ENCODE measurements around the gene ZC3H12A.

DNA sequence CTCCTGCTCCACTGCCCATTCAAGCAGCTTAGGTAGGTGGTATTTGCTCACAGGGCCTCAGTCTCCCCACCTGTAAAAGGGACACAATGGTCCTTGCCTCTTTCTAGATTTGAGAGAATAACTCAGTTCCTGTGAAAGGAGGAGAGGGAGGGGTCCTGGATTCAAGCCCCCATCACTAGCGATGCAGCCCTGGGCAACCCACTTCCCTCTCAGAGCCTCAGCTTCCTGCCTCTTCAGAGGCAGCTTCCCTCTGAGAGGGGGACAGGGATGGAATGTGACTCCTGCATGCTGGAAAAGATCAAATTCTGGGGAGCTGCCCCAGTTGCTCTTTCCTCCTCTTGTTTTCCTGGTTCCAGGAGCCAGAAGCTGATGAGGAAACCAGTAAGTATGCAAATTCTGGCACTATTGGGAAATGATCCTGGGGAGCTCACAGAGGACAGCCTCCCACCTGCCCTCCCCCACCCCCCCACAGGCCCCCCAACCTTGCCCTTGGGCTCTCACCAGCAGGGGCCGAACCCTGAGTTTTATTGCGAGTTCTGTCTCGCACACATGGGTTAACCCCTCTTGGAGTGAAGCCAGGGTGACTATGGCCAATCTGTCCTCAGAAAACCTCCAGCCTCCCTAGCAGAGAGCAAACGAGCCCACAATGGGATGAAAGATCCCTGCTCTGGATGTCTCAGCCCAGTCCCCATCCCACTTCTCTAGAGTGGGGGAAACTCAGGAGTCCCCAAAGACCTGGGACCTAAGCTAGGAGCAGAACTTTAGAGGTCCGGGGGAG is 11.7 kb downstream of the ZC3H12A start:
- TF ChIP-seq, protein P1, sequence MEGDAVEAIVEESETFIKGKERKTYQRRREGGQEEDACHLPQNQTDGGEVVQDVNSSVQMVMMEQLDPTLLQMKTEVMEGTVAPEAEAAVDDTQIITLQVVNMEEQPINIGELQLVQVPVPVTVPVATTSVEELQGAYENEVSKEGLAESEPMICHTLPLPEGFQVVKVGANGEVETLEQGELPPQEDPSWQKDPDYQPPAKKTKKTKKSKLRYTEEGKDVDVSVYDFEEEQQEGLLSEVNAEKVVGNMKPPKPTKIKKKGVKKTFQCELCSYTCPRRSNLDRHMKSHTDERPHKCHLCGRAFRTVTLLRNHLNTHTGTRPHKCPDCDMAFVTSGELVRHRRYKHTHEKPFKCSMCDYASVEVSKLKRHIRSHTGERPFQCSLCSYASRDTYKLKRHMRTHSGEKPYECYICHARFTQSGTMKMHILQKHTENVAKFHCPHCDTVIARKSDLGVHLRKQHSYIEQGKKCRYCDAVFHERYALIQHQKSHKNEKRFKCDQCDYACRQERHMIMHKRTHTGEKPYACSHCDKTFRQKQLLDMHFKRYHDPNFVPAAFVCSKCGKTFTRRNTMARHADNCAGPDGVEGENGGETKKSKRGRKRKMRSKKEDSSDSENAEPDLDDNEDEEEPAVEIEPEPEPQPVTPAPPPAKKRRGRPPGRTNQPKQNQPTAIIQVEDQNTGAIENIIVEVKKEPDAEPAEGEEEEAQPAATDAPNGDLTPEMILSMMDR (IDR thresholded peaks at IDR 0.05; ENCODE audit: low read depth, low read length) = no peak
- TF ChIP-seq EZH2phosphoT487 (IDR thresholded peaks at IDR 0.05; ENCODE audit: low read depth) = no peak
